T-helper 22 cell (primary cell): ENCODE results near the gene UBXN6.

ENCODE experiments used
- DNase-seq: peaks from one replicate; pipeline ENCODE4 v3.0.0-alpha.2; 2020; ENCODE audit warnings: low read depth

Gene UBXN6

GRCh38 chr19:4442819-4443146, 14.8 kb downstream of the UBXN6 start:
- DNase-seq, result no peak

- DNase-seq, result no peak
Measured at GRCh38 chr19:4441994-4442818, 15.4 kb downstream of the UBXN6 start.

- DNase-seq, result no peak
Measured at GRCh38 chr19:4439243-4439642, 18.4 kb downstream of the UBXN6 start.

GRCh38 chr19:4437103-4437502, 20.5 kb downstream of the UBXN6 start:
- no peak for DNase-seq

- DNase-seq, result no peak
Measured at GRCh38 chr19:4436231-4436630, 21.4 kb downstream of the UBXN6 start.

- DNase-seq, result no peak
Measured at GRCh38 chr19:4434391-4434790, 23.2 kb downstream of the UBXN6 start.

- DNase-seq, result no peak
Measured at GRCh38 chr19:4432918-4433506, 24.6 kb downstream of the UBXN6 start.

GRCh38 chr19:4431808-4432674, 25.6 kb downstream of the UBXN6 start:
- DNase-seq, result no peak

- no peak for DNase-seq
Measured at GRCh38 chr19:4431296-4431695, 26.3 kb downstream of the UBXN6 start.

- DNase-seq, result no peak
Measured at GRCh38 chr19:4430760-4431159, 26.8 kb downstream of the UBXN6 start.

- DNase-seq, result no peak
Measured at GRCh38 chr19:4429771-4430171, 27.8 kb downstream of the UBXN6 start.

GRCh38 chr19:4429256-4429655, 28.3 kb downstream of the UBXN6 start:
- DNase-seq, result no peak

GRCh38 chr19:4428326-4428975, 29.1 kb downstream of the UBXN6 start:
- DNase-seq, result no peak

GRCh38 chr19:4425537-4425936, 32.1 kb downstream of the UBXN6 start:
- DNase-seq, result no peak

- no peak for DNase-seq
Measured at GRCh38 chr19:4423416-4424126, 34.0 kb downstream of the UBXN6 start.

GRCh38 chr19:4416268-4416667, 41.3 kb downstream of the UBXN6 start:
- no peak for DNase-seq

GRCh38 chr19:4415352-4415751, 42.2 kb downstream of the UBXN6 start:
- no peak for DNase-seq

GRCh38 chr19:4414800-4415321, 42.7 kb downstream of the UBXN6 start:
- no peak for DNase-seq

GRCh38 chr19:4414144-4414799, 43.3 kb downstream of the UBXN6 start:
- DNase-seq, result no peak

- no peak for DNase-seq
Measured at GRCh38 chr19:4413588-4413987, 44.0 kb downstream of the UBXN6 start.
